GM12878 (cell line): Measurements from ENCODE around the gene CHRM1. TPM values are rescaled to one million over a fixed set of nuclear protein-coding genes. Genes with fewer than 3 reads are reported as not detected.

ENCODE experiments used
- ATAC-seq: fragments of 200-7000 bp; cut with Tn5 transposase; 3 replicates; pipeline ENCODE4 v1.9.1; 2020; ENCODE audit warnings: mild to moderate bottlenecking, moderate library complexity
- BruUV-seq: library from RNA; stranded (reverse); fragments of 400-500 nt; replicated peaks from 2 replicates; lab custom pipeline; 2021; lab: Mats Ljungman, UMichigan
- CTCF ChIA-PET: fragments of 300-600 bp; sonication (Branson Sonifier 250); formaldehyde crosslinking; extraction: SDS; loops from one replicate; lab custom pipeline; 2021; ENCODE audit warnings: inconsistent platforms; lab: Yijun Ruan, JAX
- POLR2A ChIA-PET: fragments of 350-600 bp; formaldehyde crosslinking; extraction: SDS; loops from one replicate; lab custom pipeline; 2021; ENCODE audit warnings: inconsistent platforms; lab: Charles Lee
- RAD21 ChIA-PET: fragments of 300-600 bp; sonication (Branson Sonifier 250); formaldehyde crosslinking; loops from one replicate; lab custom pipeline; 2023; ENCODE audit warnings: antibody characterized with exemption; ENCODE audit not compliant: unreplicated experiment; lab: Charles Lee
- SMC1A ChIA-PET: fragments of 300-600 bp; sonication (Branson Sonifier 250); formaldehyde crosslinking; loops from one replicate; lab custom pipeline; 2023; ENCODE audit not compliant: unreplicated experiment, uncharacterized antibody; lab: Charles Lee
- DNase-seq: peaks from one replicate; pipeline ENCODE4 v3.0.0-alpha.2; 2011; ENCODE audit warnings: low read depth, low spot score
- FAIRE-seq: peaks from 3 replicates; lab custom pipeline; 2011; peaks lifted over from hg19 to GRCh38; lab: Jason Lieb, UNC
- H2AFZ ChIP-seq: 2 replicates; pipeline ENCODE4 v1.6.0; 2011; ENCODE audit warnings: low read depth, low read length, control low read depth; ENCODE audit not compliant: control insufficient read depth
- H3K27ac ChIP-seq: 2 replicates; pipeline ENCODE4 v1.5.1; 2011; ENCODE audit warnings: control low read depth; ENCODE audit not compliant: control insufficient read depth, insufficient read depth
- H3K27me3 ChIP-seq, 2 experiments: replicated peaks in 1 of 2; 2 replicates each; pipeline versions ENCODE4 v1.6.0 to v1.6.1; 2011; ENCODE audit warnings: low read length in 1 of 2; ENCODE audit not compliant: control insufficient read depth in 2 of 2, insufficient read depth in 2 of 2
- H3K36me3 ChIP-seq, 2 experiments: 2 replicates each; pipeline ENCODE4 v1.5.1; 2011; ENCODE audit warnings: low read length in 1 of 2; ENCODE audit not compliant: control insufficient read depth in 2 of 2, insufficient read depth in 2 of 2
- H3K4me1 ChIP-seq: 2 replicates; pipeline ENCODE4 v1.6.1; 2011; ENCODE audit warnings: mild to moderate bottlenecking, low read length, moderate library complexity, mixed read lengths; ENCODE audit not compliant: control insufficient read depth, insufficient read depth
- H3K4me2 ChIP-seq: 2 replicates; pipeline ENCODE4 v1.6.0; 2011; ENCODE audit warnings: control low read depth; ENCODE audit not compliant: control insufficient read depth, insufficient read depth
- H3K4me3 ChIP-seq: fragments of 200-600 bp; sonication (generic); 2 replicates; pipeline ENCODE4 v1.5.1; 2016
- H3K79me2 ChIP-seq: 2 replicates; pipeline ENCODE4 v1.6.0; 2011; ENCODE audit warnings: low read length; ENCODE audit not compliant: control insufficient read depth, insufficient read depth
- H3K9ac ChIP-seq: 2 replicates; pipeline ENCODE4 v1.8.0; 2011; ENCODE audit warnings: low read length, control low read depth, mixed read lengths; ENCODE audit not compliant: control insufficient read depth, insufficient read depth
- H3K9me3 ChIP-seq: replicated peaks from 3 replicates; pipeline ENCODE4 v1.5.1; 2011; ENCODE audit warnings: mild to moderate bottlenecking, low read length; ENCODE audit not compliant: control insufficient read depth, insufficient read depth
- H4K20me1 ChIP-seq: 2 replicates; pipeline ENCODE4 v1.6.0; 2011; ENCODE audit not compliant: control insufficient read depth, insufficient read depth
- BRCA1 ChIP-seq: IDR thresholded peaks from 2 replicates; pipeline ENCODE4 v1.6.1; 2011; ENCODE audit warnings: low read depth, low read length, improper control_type of control experiment
- NBN ChIP-seq: fragments of 450-650 bp; IDR thresholded peaks from 2 replicates; pipeline ENCODE4 v1.6.1; 2016
- RAD21 ChIP-seq: IDR thresholded peaks from 2 replicates; pipeline ENCODE4 v1.6.1; 2011; ENCODE audit warnings: mild to moderate bottlenecking, low read depth, low read length, moderate library complexity; ENCODE audit not compliant: insufficient read depth
- RAD51 ChIP-seq: fragments of 450-650 bp; IDR thresholded peaks from 2 replicates; pipeline ENCODE4 v1.6.1; 2016; ENCODE audit warnings: moderate library complexity, mild to moderate bottlenecking, inconsistent platforms
- RB1 ChIP-seq: fragments of 450-650 bp; formaldehyde crosslinking; IDR thresholded peaks from 2 replicates; pipeline ENCODE4 v1.6.1; 2017; ENCODE audit warnings: mild to moderate bottlenecking, borderline replicate concordance
- RELA ChIP-seq: fragments of 450-650 bp; IDR thresholded peaks from 2 replicates; pipeline ENCODE4 v1.8.0; 2014; ENCODE audit warnings: borderline replicate concordance; ENCODE audit not compliant: partially characterized antibody
- SMAD1 ChIP-seq: fragments of 450-650 bp; IDR thresholded peaks from 2 replicates; pipeline ENCODE4 v1.6.1; 2018; ENCODE audit warnings: mild to moderate bottlenecking, low read depth; ENCODE audit not compliant: partially characterized antibody
- SMC3 ChIP-seq: IDR thresholded peaks from 2 replicates; pipeline ENCODE4 v1.6.1; 2011; ENCODE audit warnings: low read length, improper control_type of control experiment, borderline replicate concordance
- STAT1 ChIP-seq: fragments of 450-650 bp; conservative IDR thresholded peaks from 2 replicates; pipeline ENCODE4 v1.6.1; 2014; ENCODE audit warnings: antibody characterized with exemption, mild to moderate bottlenecking
- TCF7 ChIP-seq: IDR thresholded peaks from 2 replicates; pipeline ENCODE4 v1.6.1; 2014; ENCODE audit warnings: antibody characterized with exemption, borderline replicate concordance
- YY1 ChIP-seq: IDR thresholded peaks from 2 replicates; pipeline ENCODE4 v1.6.1; 2011; ENCODE audit warnings: low read depth, mild to moderate bottlenecking, low read length
- WGBS: methylation state at CpG from one replicate; pipeline ENCODE4 v1.1.6; 2016; ENCODE audit warnings: low lambda C conversion rate; ENCODE audit not compliant: insufficient replicate concordance, insufficient coverage; ENCODE audit errors: missing lambda C conversion rate; 5-methylcytosine and 5-hydroxymethylcytosine counted together
- in situ Hi-C: fragments of 300-500 bp; cut with MboI; formaldehyde crosslinking; loops from 9 replicates; pipeline ENCODE4 v1.14.3; 2018; ENCODE audit warnings: mixed read lengths
- intact Hi-C: fragments of 100-400 bp; cut with micrococcal nuclease; formaldehyde crosslinking; loops from one replicate; pipeline ENCODE4 v1.14.2; 2022; ENCODE audit not compliant: unreplicated experiment
- polyA plus RNA-seq, 11 experiments: library from polyadenylated mRNA; depleted of rRNA in 4 of 11; unstranded in 6 of 11; stranded (reverse) in 5 of 11; fragments of >200 nt; fragmentation: Nextera tagmentation in 4 of 11; fragmentation: Illumina TruSeq in 1 of 11; extraction: Ambion mirVana in 4 of 11; extraction: Trizol in 1 of 11; gene quantifications; 1 replicate in 1 of 11; 2 replicates in 10 of 11; pipeline versions ENCODE4 v1.2.1 to v1.2.3, GENCODE V29; 2011 to 2016; ENCODE audit warnings: inconsistent platforms in 2 of 11, missing spikeins in 2 of 11, low read depth in 1 of 11
- total RNA-seq, 4 experiments: library from RNA; depleted of rRNA in 3 of 4; stranded (reverse); fragments of >200 nt in 3 of 4; fragmentation: Illumina TruSeq in 1 of 4; extraction: Trizol in 1 of 4; gene quantifications; 2 replicates each; pipeline versions ENCODE4 v1.2.1 to v1.2.3, GENCODE V29; 2013 to 2021
- TF ChIP-seq, protein P1 (sequence below): fragments of 450-650 bp; IDR thresholded peaks from 2 replicates; pipeline ENCODE4 v1.6.1; 2017; ENCODE audit warnings: mild to moderate bottlenecking, low read depth, inconsistent platforms; ENCODE audit not compliant: poor library complexity, severe bottlenecking
- TF ChIP-seq, protein P2 (sequence below): fragments of 450-650 bp; IDR thresholded peaks from 2 replicates; pipeline ENCODE4 v1.6.1; 2014; ENCODE audit warnings: mild to moderate bottlenecking
- TF ChIP-seq, protein P3 (sequence below): fragments of 450-650 bp; IDR thresholded peaks from 2 replicates; pipeline ENCODE4 v1.6.1; 2016; ENCODE audit warnings: mild to moderate bottlenecking
- TF ChIP-seq, protein P4 (sequence below): fragments of 450-650 bp; IDR thresholded peaks from 2 replicates; pipeline ENCODE4 v1.6.1; 2017; ENCODE audit warnings: antibody characterized with exemption, mild to moderate bottlenecking, moderate library complexity

The CHRM1 gene
- total and polyA plus RNA-seq, 10 of the 15 experiments (the other 5 are each of a cell fraction or from before 2014, with no cell fraction given), result not detected

DNA sequence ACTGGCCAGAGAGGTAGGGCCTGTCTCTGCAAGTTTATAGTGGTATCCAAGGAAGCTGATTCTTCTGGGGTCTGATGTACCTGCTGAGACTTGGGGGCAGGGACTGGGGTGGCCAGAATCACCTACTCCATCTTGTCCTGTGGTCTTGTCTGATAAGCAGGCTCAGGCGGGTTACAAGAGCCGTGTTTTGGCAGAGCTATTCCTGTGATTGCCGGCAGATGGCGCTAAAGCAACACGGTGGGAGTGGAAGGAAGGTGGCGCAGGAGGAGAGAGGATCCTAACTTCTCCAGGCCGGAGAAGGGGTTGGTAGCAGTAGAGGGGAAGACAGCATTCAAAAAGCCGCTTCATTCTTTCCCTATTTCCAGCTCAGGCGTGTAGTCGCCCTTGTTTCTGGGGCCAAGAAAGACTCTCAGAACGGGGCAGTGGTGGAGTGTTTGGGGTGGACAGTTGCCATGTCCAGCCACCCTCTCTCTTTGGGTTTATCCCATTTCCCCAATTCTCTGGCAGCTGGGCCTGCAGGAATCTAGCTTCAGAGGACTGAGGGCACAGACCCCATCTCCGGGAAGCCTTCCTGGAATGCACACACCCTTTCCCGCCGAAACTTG, 15.1 kb downstream of the CHRM1 start:
- Histone ChIP-seq H3K9ac (no peak overlapping the region; the same call in 1 of the 2 replicates), H3K36me3 (no peaks in the 10 kb centered on the region), H4K20me1 (no peaks in the 10 kb centered on the region), H3K4me2 (peak overlapping the region; percentile 41; the same call in 1 of the 2 replicates), H3K27me3 (peaks cover 0 to 3% of the 10 kb centered on the region in 2 experiments), H3K27ac (no peak overlapping the region), H3K4me3 (no peak overlapping the region), H2AFZ (peak overlapping the region; percentile 31), H3K4me1 (peaks cover 10% of the 10 kb centered on the region), H3K9me3 (no peaks in the 10 kb centered on the region), H3K79me2 (no peaks in the 10 kb centered on the region)
- ChIA-PET SMC1A (interaction anchor here (0.6 to 10.0 kb wide), 14 partner anchors 13 to 560 kb away, joined by 3 to 116 read pairs (median 4); no protein-coding TSS in a partner anchor), POLR2A (interaction anchor here (0.8 to 1.3 kb wide), 3 partner anchors 17 to 118 kb away, joined by 3 to 4 read pairs (median 3); no protein-coding TSS in a partner anchor), CTCF (interaction anchor here (0.6 to 11.9 kb wide), 48 partner anchors 9 to 573 kb away, joined by 3 to 327 read pairs (median 4); partner anchors contain the start of genes C11orf98, CHRM1 and TMEM179B), RAD21 (interaction anchor here (0.7 to 2.7 kb wide), 8 partner anchors 69 to 728 kb away, joined by 3 to 71 read pairs (median 5); partner anchors contain the start of gene ZBTB3)
- in situ Hi-C loops (loop anchor here (5.0 kb wide), 2 partner anchors 116 to 306 kb away; no protein-coding TSS in a partner anchor), intact Hi-C loops (loop anchor here (1.0 to 10.0 kb wide), 3 partner anchors 69 to 306 kb away; no protein-coding TSS in a partner anchor)
- peak; percentile 46 for DNase-seq
- ATAC-seq, result peak; percentile 92
- WGBS, result 13% methylated on average over 14 of the region's 14 CpGs
- peak; percentile 78 for FAIRE-seq
- BruUV-seq, result no TSS peak
- TF ChIP-seq RB1 (peak; percentile 77; the same call in 1 of the 2 replicates), SMC3 (peak; percentile 92), RAD51 (no peak), SMAD1 (no peak), YY1 (peak; percentile 71; the same call in 1 of the 2 replicates), RAD21 (peak; percentile 99), STAT1 (peak; percentile 80; the same call in 1 of the 2 replicates), NBN (0 out of 2 replicates have a peak, but pooled peaks have one; percentile 33), BRCA1 (no peak), TCF7 (no peak), RELA (no peak)
- TF ChIP-seq, protein P1, sequence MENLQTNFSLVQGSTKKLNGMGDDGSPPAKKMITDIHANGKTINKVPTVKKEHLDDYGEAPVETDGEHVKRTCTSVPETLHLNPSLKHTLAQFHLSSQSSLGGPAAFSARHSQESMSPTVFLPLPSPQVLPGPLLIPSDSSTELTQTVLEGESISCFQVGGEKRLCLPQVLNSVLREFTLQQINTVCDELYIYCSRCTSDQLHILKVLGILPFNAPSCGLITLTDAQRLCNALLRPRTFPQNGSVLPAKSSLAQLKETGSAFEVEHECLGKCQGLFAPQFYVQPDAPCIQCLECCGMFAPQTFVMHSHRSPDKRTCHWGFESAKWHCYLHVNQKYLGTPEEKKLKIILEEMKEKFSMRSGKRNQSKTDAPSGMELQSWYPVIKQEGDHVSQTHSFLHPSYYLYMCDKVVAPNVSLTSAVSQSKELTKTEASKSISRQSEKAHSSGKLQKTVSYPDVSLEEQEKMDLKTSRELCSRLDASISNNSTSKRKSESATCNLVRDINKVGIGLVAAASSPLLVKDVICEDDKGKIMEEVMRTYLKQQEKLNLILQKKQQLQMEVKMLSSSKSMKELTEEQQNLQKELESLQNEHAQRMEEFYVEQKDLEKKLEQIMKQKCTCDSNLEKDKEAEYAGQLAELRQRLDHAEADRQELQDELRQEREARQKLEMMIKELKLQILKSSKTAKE, result peak; percentile 48
- TF ChIP-seq, protein P2, sequence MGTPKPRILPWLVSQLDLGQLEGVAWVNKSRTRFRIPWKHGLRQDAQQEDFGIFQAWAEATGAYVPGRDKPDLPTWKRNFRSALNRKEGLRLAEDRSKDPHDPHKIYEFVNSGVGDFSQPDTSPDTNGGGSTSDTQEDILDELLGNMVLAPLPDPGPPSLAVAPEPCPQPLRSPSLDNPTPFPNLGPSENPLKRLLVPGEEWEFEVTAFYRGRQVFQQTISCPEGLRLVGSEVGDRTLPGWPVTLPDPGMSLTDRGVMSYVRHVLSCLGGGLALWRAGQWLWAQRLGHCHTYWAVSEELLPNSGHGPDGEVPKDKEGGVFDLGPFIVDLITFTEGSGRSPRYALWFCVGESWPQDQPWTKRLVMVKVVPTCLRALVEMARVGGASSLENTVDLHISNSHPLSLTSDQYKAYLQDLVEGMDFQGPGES, result peak; percentile 52; the same call in 1 of the 2 replicates
- TF ChIP-seq, protein P3, sequence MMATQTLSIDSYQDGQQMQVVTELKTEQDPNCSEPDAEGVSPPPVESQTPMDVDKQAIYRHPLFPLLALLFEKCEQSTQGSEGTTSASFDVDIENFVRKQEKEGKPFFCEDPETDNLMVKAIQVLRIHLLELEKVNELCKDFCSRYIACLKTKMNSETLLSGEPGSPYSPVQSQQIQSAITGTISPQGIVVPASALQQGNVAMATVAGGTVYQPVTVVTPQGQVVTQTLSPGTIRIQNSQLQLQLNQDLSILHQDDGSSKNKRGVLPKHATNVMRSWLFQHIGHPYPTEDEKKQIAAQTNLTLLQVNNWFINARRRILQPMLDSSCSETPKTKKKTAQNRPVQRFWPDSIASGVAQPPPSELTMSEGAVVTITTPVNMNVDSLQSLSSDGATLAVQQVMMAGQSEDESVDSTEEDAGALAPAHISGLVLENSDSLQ, result 0 out of 2 replicates have a peak, but pooled peaks have one; percentile 5
- TF ChIP-seq, protein P4, sequence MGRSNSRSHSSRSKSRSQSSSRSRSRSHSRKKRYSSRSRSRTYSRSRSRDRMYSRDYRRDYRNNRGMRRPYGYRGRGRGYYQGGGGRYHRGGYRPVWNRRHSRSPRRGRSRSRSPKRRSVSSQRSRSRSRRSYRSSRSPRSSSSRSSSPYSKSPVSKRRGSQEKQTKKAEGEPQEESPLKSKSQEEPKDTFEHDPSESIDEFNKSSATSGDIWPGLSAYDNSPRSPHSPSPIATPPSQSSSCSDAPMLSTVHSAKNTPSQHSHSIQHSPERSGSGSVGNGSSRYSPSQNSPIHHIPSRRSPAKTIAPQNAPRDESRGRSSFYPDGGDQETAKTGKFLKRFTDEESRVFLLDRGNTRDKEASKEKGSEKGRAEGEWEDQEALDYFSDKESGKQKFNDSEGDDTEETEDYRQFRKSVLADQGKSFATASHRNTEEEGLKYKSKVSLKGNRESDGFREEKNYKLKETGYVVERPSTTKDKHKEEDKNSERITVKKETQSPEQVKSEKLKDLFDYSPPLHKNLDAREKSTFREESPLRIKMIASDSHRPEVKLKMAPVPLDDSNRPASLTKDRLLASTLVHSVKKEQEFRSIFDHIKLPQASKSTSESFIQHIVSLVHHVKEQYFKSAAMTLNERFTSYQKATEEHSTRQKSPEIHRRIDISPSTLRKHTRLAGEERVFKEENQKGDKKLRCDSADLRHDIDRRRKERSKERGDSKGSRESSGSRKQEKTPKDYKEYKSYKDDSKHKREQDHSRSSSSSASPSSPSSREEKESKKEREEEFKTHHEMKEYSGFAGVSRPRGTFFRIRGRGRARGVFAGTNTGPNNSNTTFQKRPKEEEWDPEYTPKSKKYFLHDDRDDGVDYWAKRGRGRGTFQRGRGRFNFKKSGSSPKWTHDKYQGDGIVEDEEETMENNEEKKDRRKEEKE, result no peak
